ENCODE measurements around the gene USP25. TPM values are rescaled to one million over a fixed set of nuclear protein-coding genes. Genes with fewer than 3 reads are reported as not detected.

Gene USP25
- total and polyA plus RNA-seq, 2 of the 8 experiments (the other 6 are each of a cell fraction or from before 2014, with no cell fraction given): 11.2 to 48.1 TPM

DNA sequence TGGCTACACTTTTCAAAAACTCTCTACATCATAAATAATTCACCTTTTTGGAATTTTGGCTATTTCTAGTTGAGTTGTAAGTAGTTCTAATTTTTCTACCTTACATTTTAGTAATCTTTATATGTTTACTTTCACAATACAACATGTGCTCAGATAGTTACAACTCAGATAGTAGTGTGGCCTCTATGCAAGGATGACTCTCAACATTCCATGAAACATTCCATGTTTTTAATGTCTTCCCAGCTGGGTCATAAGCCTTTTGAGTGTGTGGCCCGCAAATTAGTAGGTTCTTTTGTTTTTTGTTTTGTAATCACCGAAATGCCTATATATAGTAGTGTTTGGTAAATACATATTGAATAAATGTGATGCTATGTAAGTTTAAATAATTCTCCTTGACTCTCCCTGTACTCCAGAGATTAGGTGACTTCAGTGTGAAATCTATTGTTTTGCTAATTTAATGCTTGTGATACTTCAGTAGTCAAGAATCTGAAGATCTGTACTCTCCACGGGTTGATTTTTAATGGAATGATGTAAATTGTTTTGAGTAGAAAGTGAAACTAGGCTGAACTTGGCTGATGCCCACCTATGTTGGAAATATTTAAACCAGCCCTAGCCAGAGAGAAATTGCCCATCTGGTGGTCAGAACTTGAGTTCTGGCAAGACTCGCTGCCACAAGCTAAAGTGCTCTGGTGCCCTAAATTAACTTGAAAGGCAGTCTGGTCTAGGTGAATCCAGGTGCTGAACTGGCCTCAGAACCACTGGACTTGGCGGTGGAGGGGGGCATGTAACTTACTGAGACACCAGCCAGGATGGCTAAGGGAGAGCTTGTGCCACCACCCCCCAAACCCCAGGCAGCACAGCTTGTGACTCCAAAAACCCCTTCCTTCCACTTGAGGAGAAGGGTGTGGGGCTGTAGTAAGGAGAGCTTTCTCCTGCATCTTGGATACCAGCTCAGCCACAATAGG lies 165.6 kb downstream of the USP25 start:
- Histone ChIP-seq H2BK12ac (ENCODE audit: low read depth, low read length) (no peak overlapping the region), H3K79me1 (ENCODE audit: low read depth, low read length) (no peaks in the 10 kb centered on the region), H4K20me1 (replicated peaks in 1 of 2; ENCODE audit: control insufficient read depth in 1 of 2, insufficient read depth in 2 of 2, low read length in 2 of 2) (no peaks in the 10 kb centered on the region), H3K4ac (replicated peaks; ENCODE audit: insufficient read length, low read depth, low read length) (no peak overlapping the region), H3K4me1 (replicated peaks in 1 of 4; ENCODE audit: control insufficient read depth in 3 of 4, insufficient read depth in 4 of 4, low read length in 3 of 4) (no peaks in the 10 kb centered on the region), H2BK5ac (ENCODE audit: low read depth, low read length) (no peak overlapping the region), H3K14ac (ENCODE audit: insufficient read length) (no peak overlapping the region), H2AK5ac (ENCODE audit: low read depth, low read length) (no peak overlapping the region), H3K79me2 (ENCODE audit: control insufficient read depth in 1 of 2, insufficient read depth in 2 of 2, low read length in 2 of 2) (no peaks in the 10 kb centered on the region), H2AFZ (ENCODE audit: low read length) (no peak overlapping the region), H4K91ac (replicated peaks; ENCODE audit: insufficient read length, low read length) (no peak overlapping the region), H2BK20ac (ENCODE audit: low read length) (no peak overlapping the region), H3K36me3 (ENCODE audit: control insufficient read depth in 2 of 4, insufficient read depth in 4 of 4, low read length in 3 of 4) (no peaks in the 10 kb centered on the region; a peak in 1 of 8 replicates), H3K9ac (replicated peaks in 1 of 4; ENCODE audit: extremely low read depth in 1 of 4, low read depth in 3 of 4, low read length in 3 of 4) (no peak overlapping the region), H3K23ac (ENCODE audit: insufficient read length) (no peak overlapping the region), H3K9me3 (ENCODE audit: insufficient read depth in 2 of 2, low read depth in 1 of 2, low read length in 1 of 2) (peaks cover 10 to 13% of the 10 kb centered on the region in 2 experiments; a peak in 2 of 4 replicates), H2BK120ac (replicated peaks; ENCODE audit: low read depth, low read length) (no peak overlapping the region), H3K4me3 (ENCODE audit: extremely low read depth in 1 of 4, insufficient read depth in 2 of 4, low read depth in 3 of 4, low read length in 4 of 4) (no peak overlapping the region; a peak in 1 of 8 replicates), H4K8ac (ENCODE audit: extremely low read depth, insufficient read depth, low read length) (no peak overlapping the region), H3K27me3 (replicated peaks in 1 of 4; ENCODE audit: control insufficient read depth in 3 of 4, extremely low read depth in 1 of 4, insufficient read depth in 3 of 4, low read length in 3 of 4) (no peaks in the 10 kb centered on the region), H3K18ac (ENCODE audit: extremely low read depth, low read length) (no peak overlapping the region), H3K27ac (ENCODE audit: low read depth, low read length) (no peak overlapping the region), H3K56ac (replicated peaks; ENCODE audit: insufficient read length, low read depth, low read length) (no peak overlapping the region), H4K5ac (ENCODE audit: insufficient read length, low read depth, low read length) (no peak overlapping the region), H2BK15ac (ENCODE audit: low read length) (no peak overlapping the region), H3K23me2 (ENCODE audit: low read depth, low read length) (no peaks in the 10 kb centered on the region), H3K4me2 (ENCODE audit: insufficient read depth in 1 of 2, low read depth in 2 of 2, low read length in 2 of 2) (no peak overlapping the region)
- ChIA-PET POLR2A (ENCODE audit: partially characterized antibody) (interaction anchor here (0.5 to 0.9 kb wide), 2 partner anchors 7 to 58 kb away, joined by 3 to 4 read pairs; no protein-coding TSS in a partner anchor), CTCF (ENCODE audit: partially characterized antibody) (no interaction called here)
- TF ChIP-seq RBBP5 (IDR thresholded peaks at IDR 0.05; ENCODE audit: borderline replicate concordance, low read depth, low read length) (no peak), KDM5A (IDR thresholded peaks at IDR 0.05; ENCODE audit: low read length) (no peak)
- no peak for DNase-seq (ENCODE audit: low read depth in 1 of 2, low spot score in 2 of 2)
- 91% methylated on average over 5 of the region's 5 CpGs; no CpG with 5 or more reads in 1 of the 2 experiments for WGBS, 2 experiments (ENCODE audit: extremely low coverage in 1 of 2, insufficient coverage in 1 of 2, insufficient read length in 1 of 2, insufficient replicate concordance in 2 of 2, low coverage in 1 of 2, low lambda C conversion rate in 2 of 2, missing lambda C conversion rate in 1 of 2)
- FAIRE-seq: no peak

Measured in H1 (cell line).